Bone marrow (tissue), 2 donors: ENCODE results near the gene DCUN1D4.
A peak's percentile ranks its signal among the peaks of the same experiment; 100 is the strongest.
"Not testable (repeated sequence)": the region's sequence is repeated elsewhere in the genome, so short reads cannot be mapped to it uniquely, and the experiment has no call there.

Source experiments
- DNase-seq, 2 donors: peaks; one replicate each; lab custom pipeline; 2025; lab: John Stamatoyannopoulos, UW

DCUN1D4 gene

GRCh38 chr4:51855270-51855669 lies 12.3 kb downstream of the DCUN1D4 start:
- no peak for DNase-seq

- no peak for DNase-seq
Measured at GRCh38 chr4:51855751-51856150, 12.8 kb downstream of the DCUN1D4 start.

- no peak for DNase-seq
Measured at GRCh38 chr4:51858605-51859202, 15.8 kb downstream of the DCUN1D4 start.

- DNase-seq = no peak
Measured at GRCh38 chr4:51859476-51860031, 16.6 kb downstream of the DCUN1D4 start.

GRCh38 chr4:51862199-51862598 lies 19.2 kb downstream of the DCUN1D4 start:
- DNase-seq = no peak

- DNase-seq = no peak
Measured at GRCh38 chr4:51862781-51863180, 19.8 kb downstream of the DCUN1D4 start.

GRCh38 chr4:51865717-51866116 lies 22.8 kb downstream of the DCUN1D4 start:
- no peak for DNase-seq

- DNase-seq = no peak
Measured at GRCh38 chr4:51866835-51867234, 23.9 kb downstream of the DCUN1D4 start.

GRCh38 chr4:51867689-51868448 lies 24.9 kb downstream of the DCUN1D4 start:
- DNase-seq = no peak

- DNase-seq = no peak
Measured at GRCh38 chr4:51868449-51868847, 25.5 kb downstream of the DCUN1D4 start.

GRCh38 chr4:51870441-51871188 lies 27.7 kb downstream of the DCUN1D4 start:
- DNase-seq = no peak

GRCh38 chr4:51872283-51872997 lies 29.5 kb downstream of the DCUN1D4 start:
- DNase-seq = no peak

GRCh38 chr4:51874551-51874950 lies 31.6 kb downstream of the DCUN1D4 start:
- no peak for DNase-seq

GRCh38 chr4:51878431-51878830 lies 35.5 kb downstream of the DCUN1D4 start:
- no peak for DNase-seq

- no peak for DNase-seq
Measured at GRCh38 chr4:51880016-51880915, 37.3 kb downstream of the DCUN1D4 start.

GRCh38 chr4:51884055-51884454 lies 41.1 kb downstream of the DCUN1D4 start:
- DNase-seq = no peak

- no peak for DNase-seq
Measured at GRCh38 chr4:51884606-51885005, 41.7 kb downstream of the DCUN1D4 start.

- DNase-seq = peak in 1 of 2 donors; percentile 47
Measured at GRCh38 chr4:51885363-51885762, 42.4 kb downstream of the DCUN1D4 start.

- DNase-seq = no peak
Measured at GRCh38 chr4:51890760-51891159, 47.8 kb downstream of the DCUN1D4 start.

GRCh38 chr4:51893402-51893801 lies 50.4 kb downstream of the DCUN1D4 start:
- not testable (repeated sequence) for DNase-seq

GRCh38 chr4:51894059-51894645 lies 51.2 kb downstream of the DCUN1D4 start:
- DNase-seq = no peak
